HG03558 (cell line): ENCODE measurements around the gene RETREG2.

Experiments
- ATAC-seq: cut with Tn5 transposase; IDR thresholded peaks from one replicate; pipeline ENCODE4 v1.9.1; 2021; ENCODE audit warnings: moderate number of reproducible peaks; ENCODE audit not compliant: unreplicated experiment; ENCODE audit errors: extremely low read depth

RETREG2 gene, protein sequence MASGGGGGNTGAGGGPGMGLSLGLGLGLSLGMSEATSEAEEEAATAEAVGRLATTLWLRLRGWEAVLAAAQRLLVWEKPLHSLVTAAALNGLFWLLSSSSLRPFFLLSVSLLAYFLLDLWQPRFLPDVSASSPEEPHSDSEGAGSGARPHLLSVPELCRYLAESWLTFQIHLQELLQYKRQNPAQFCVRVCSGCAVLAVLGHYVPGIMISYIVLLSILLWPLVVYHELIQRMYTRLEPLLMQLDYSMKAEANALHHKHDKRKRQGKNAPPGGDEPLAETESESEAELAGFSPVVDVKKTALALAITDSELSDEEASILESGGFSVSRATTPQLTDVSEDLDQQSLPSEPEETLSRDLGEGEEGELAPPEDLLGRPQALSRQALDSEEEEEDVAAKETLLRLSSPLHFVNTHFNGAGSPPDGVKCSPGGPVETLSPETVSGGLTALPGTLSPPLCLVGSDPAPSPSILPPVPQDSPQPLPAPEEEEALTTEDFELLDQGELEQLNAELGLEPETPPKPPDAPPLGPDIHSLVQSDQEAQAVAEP

GRCh38 chr2:219177552-219178376 lies at the start of gene RETREG2:
RETREG2 (plus strand) TSS chr2:219178275; CDS start chr2:219178353, 78 bp downstream.
- no peak for ATAC-seq

GRCh38 chr2:219128396-219128795 lies 49.7 kb upstream of the RETREG2 start:
- ATAC-seq = no peak

DNA sequence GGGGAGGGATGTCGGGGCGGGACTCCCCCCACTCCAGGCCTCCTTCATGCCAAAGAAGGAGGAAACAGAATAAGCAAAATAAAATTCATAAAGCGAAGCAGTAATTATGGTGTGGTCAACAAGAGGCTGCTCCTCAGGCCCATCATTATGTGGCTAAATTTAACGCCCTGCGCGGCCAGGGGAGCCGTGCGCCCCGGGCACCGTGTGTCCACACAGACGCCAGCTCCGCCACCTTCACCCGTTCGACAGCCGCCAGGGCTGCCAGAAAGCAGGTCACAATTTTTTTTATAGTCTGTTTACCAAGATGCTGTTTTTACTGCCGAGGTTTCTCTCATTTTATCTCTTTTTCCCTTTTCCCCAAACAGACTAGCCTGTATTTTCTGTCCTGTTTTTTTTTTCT lies 48.5 kb upstream of the RETREG2 start:
- no peak for ATAC-seq

DNA sequence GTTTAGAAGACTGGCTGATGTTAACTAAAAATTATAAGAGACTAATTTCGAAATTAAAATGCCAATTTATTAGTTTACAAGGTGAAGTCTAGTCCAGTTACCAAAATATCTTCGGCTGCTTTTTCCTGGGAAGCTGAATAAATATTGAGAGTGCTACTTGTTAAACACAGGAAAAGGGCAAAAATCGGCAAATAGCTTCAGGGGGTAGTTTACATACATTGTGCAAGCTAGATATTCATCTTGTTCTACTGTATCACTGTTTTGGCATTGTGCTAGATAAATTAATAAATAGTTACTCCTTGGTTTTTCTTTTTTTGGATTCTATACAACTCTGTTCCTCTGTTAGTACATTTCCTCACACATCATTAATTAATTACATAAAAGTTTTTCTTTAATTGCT lies 46.7 kb upstream of the RETREG2 start:
- no peak for ATAC-seq

- ATAC-seq = no peak
These were observed 46.3 kb upstream of the RETREG2 start for GRCh38 chr2:219131744-219132143.

DNA sequence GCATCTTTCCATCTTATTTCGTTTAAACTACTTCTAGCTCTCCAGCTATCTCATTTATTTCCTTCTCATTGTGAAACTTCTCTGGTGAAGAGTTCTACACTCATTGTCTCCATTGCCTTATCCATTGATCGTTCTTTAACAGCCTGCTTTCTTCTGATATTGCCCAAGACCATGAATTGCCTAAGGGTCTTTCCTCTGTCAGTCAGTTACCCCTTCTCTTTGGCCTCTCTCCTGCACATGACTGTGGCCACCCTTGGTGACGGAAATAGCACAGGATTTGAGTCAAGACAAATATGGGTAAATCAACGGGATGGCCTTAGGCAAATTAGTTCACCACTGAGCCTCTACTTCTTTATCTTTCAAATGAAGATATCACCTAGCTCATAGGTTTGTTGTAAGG lies 44.1 kb upstream of the RETREG2 start:
- ATAC-seq = no peak

DNA sequence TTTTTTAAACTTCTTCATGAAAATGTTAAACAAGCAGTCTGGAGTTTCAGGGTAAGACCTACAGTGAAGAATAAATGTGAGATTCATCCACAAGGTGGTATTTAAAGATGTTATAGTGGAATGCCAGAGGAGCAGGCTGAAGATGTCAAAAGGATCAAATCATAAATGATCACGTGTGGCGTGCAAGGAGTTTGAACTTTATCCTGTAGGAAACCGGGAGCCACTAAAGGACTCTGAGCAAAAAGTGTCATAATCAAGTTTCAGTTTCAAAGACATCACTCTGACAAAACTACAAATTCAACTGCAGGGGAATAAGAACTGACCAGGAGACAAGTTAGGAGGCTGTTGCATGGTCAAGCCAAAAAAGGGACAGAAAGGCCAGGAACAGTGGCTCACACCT lies 37.4 kb upstream of the RETREG2 start:
- no peak for ATAC-seq

DNA sequence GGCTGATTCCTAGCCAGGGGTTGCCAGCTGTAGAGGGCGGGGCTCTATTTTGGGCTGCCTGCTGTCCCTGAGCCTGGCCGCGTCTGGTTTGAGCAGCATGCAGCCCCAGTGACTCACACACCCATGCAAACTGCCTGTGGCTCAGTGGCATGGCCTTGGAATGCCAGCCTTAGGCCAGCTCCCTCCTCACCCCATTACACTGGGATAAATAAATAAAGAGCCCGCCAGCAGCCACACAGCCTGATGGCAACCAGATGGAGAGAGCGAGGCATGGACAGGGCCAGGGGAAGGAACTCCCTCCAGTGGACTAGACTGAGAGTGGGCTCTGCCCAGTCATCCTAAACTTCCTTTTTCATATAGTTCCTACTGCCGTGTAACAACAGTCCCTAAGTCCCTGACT lies 35.7 kb upstream of the RETREG2 start:
- ATAC-seq = no peak

- no peak for ATAC-seq
These were observed 28.4 kb upstream of the RETREG2 start for GRCh38 chr2:219149667-219150066.

- no peak for ATAC-seq
These were observed 22.9 kb upstream of the RETREG2 start for GRCh38 chr2:219155054-219155644.

DNA sequence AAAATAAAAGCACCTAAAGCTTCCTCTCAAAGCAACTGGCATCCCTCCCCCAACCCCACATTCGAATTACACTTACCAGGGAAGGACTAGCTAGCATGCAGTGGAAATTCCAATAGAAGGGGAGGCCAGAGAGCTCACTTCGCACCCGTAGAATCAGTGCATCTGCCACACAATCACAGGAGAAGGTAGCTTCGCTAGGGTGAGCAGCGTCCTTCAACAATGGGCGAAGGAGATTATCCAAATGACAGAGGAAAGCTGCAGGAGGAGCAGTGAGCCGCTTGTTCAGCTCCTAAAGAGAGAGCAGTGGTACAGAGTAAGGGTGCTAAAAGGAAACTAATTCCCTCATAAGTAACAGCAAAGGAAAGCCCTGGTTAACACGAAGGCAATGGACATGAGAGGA lies 20.7 kb upstream of the RETREG2 start:
- no peak for ATAC-seq

- ATAC-seq = no peak
These were observed 20.1 kb upstream of the RETREG2 start for GRCh38 chr2:219158025-219158424.

GRCh38 chr2:219158586-219158985 lies 19.5 kb upstream of the RETREG2 start:
- no peak for ATAC-seq

GRCh38 chr2:219159771-219160185 lies 18.3 kb upstream of the RETREG2 start:
- no peak for ATAC-seq

- ATAC-seq = peak; percentile 67
These were observed 17.7 kb upstream of the RETREG2 start, which contains the start of gene NHEJ1 for GRCh38 chr2:219160186-219161017. NHEJ1 (minus strand) TSS chr2:219160815; CDS start chr2:219158362, 2,453 bp downstream.

- no peak for ATAC-seq
These were observed 17.0 kb upstream of the RETREG2 start for GRCh38 chr2:219161097-219161496.

- no peak for ATAC-seq
These were observed 14.9 kb upstream of the RETREG2 start for GRCh38 chr2:219163156-219163555.

- ATAC-seq = no peak
These were observed 12.8 kb upstream of the RETREG2 start for GRCh38 chr2:219165058-219165911.

DNA sequence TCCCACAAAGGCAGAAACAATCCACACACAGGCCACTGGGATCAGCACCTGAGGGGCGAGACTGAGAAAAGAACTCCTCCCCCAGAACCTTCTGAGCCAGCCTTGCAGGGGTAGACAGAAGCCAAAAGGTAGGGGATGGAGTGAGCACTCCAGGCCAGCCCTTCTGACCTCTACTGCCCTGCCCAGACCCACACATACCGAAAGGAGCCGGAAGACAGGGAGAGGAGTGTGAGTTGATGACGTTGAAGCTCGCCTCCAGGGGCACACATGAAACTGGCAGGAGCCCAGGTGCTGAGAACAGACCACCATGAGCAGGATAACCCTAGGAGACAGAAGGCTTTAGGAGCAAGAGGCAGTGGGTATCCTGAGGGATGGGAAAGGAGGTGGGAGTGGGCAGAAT lies 10.1 kb upstream of the RETREG2 start:
- no peak for ATAC-seq
